Muscle of leg (tissue), 11 donors: ENCODE measurements around the gene C2orf92. TPM values are rescaled to one million over a fixed set of nuclear protein-coding genes. Genes with fewer than 3 reads are reported as not detected.

Source experiments
- DNase-seq: peaks from one replicate; pipeline ENCODE4 v3.0.0; 2013
- H3K27ac ChIP-seq: one replicate; pipeline ENCODE4 v1.5.1; 2013; ENCODE audit warnings: mild to moderate bottlenecking, low read length, control low read depth
- H3K27me3 ChIP-seq: one replicate; pipeline ENCODE4 v1.6.1; 2013; ENCODE audit warnings: low read length; ENCODE audit not compliant: control insufficient read depth, insufficient read depth
- H3K36me3 ChIP-seq: one replicate; pipeline ENCODE4 v1.6.1; 2013; ENCODE audit warnings: low read length; ENCODE audit not compliant: control insufficient read depth, insufficient read depth
- H3K4me1 ChIP-seq: one replicate; pipeline ENCODE4 v1.6.1; 2013; ENCODE audit warnings: low read length; ENCODE audit not compliant: control insufficient read depth, insufficient read depth
- H3K4me3 ChIP-seq: one replicate; pipeline ENCODE4 v1.5.1; 2013; ENCODE audit warnings: low read length, control low read depth
- H3K9me3 ChIP-seq: replicated peaks from 2 replicates; pipeline ENCODE4 v1.6.1; 2013; ENCODE audit warnings: low read depth, low read length; ENCODE audit not compliant: control insufficient read depth
- WGBS: methylation state at CpG from one replicate; pipeline ENCODE4 v1.1.5; 2013; ENCODE audit warnings: missing lambda C conversion rate; ENCODE audit not compliant: insufficient coverage; 5-methylcytosine and 5-hydroxymethylcytosine counted together
- polyA plus RNA-seq, 8 donors: library from polyadenylated mRNA; unstranded; fragments of 120-200 nt; gene quantifications; one replicate each; pipeline versions ENCODE4 v1.2.1 to v1.2.3, GENCODE V29; 2013; ENCODE audit warnings: inconsistent platforms in 1 of 8, low replicate concordance in 1 of 8; ENCODE audit not compliant: insufficient read length in 8 of 8, insufficient read depth in 1 of 8
- total RNA-seq: library from RNA; stranded (reverse); fragments of 120-200 nt; gene quantifications from one replicate; pipeline ENCODE4 v1.2.4, GENCODE V29; 2013

The C2orf92 gene
- total and polyA plus RNA-seq, 9 donors: 4.6 to 21.1 (median 12.0) TPM

GRCh38 chr2:97651114-97651513, 18.4 kb upstream of the C2orf92 start:
- DNase-seq: no peak
- peaks cover 63% of the 10 kb centered on the region for H3K36me3 ChIP-seq
- no peak overlapping the region for H3K27ac ChIP-seq
- H3K27me3 ChIP-seq: no peaks in the 10 kb centered on the region
- 86% methylated on average over 3 of the region's 4 CpGs for WGBS
- H3K9me3 ChIP-seq: peaks cover 8% of the 10 kb centered on the region
- H3K4me1 ChIP-seq: peaks cover 6% of the 10 kb centered on the region
- H3K4me3 ChIP-seq: no peak overlapping the region

GRCh38 chr2:97653473-97653872, 16.0 kb upstream of the C2orf92 start:
- Histone ChIP-seq H3K36me3 (peaks cover 68% of the 10 kb centered on the region), H3K9me3 (peaks cover 8% of the 10 kb centered on the region), H3K27ac (no peak overlapping the region), H3K4me1 (no peaks in the 10 kb centered on the region), H3K4me3 (no peak overlapping the region), H3K27me3 (no peaks in the 10 kb centered on the region)
- 88% methylated on average over 1 of the region's 2 CpGs for WGBS
- no peak for DNase-seq

GRCh38 chr2:97653874-97654273, 15.6 kb upstream of the C2orf92 start:
- Histone ChIP-seq H3K9me3 (peaks cover 8% of the 10 kb centered on the region), H3K36me3 (peaks cover 68% of the 10 kb centered on the region), H3K27me3 (no peaks in the 10 kb centered on the region), H3K4me3 (no peak overlapping the region), H3K27ac (no peak overlapping the region), H3K4me1 (no peaks in the 10 kb centered on the region)
- DNase-seq: no peak
- no CpG with 5 or more reads among the region's 1 CpG for WGBS

GRCh38 chr2:97654309-97654708, 15.2 kb upstream of the C2orf92 start:
- DNase-seq: no peak
- Histone ChIP-seq H3K4me3 (no peak overlapping the region), H3K36me3 (peaks cover 68% of the 10 kb centered on the region), H3K9me3 (peaks cover 8% of the 10 kb centered on the region), H3K27ac (no peak overlapping the region), H3K27me3 (no peaks in the 10 kb centered on the region), H3K4me1 (no peaks in the 10 kb centered on the region)
- 90% methylated on average over 5 of the region's 5 CpGs for WGBS

GRCh38 chr2:97654791-97655190, 14.7 kb upstream of the C2orf92 start:
- Histone ChIP-seq H3K9me3 (peaks cover 8% of the 10 kb centered on the region), H3K4me3 (no peak overlapping the region), H3K36me3 (peaks cover 68% of the 10 kb centered on the region), H3K27me3 (no peaks in the 10 kb centered on the region), H3K27ac (no peak overlapping the region), H3K4me1 (no peaks in the 10 kb centered on the region)
- 84% methylated on average over 2 of the region's 2 CpGs for WGBS
- DNase-seq: no peak

- H3K27ac ChIP-seq: no peak overlapping the region
- peaks cover 70% of the 10 kb centered on the region for H3K36me3 ChIP-seq
- H3K4me1 ChIP-seq: peaks cover 5% of the 10 kb centered on the region
- H3K4me3 ChIP-seq: no peak overlapping the region
- no peaks in the 10 kb centered on the region for H3K27me3 ChIP-seq
- peaks cover 8% of the 10 kb centered on the region for H3K9me3 ChIP-seq
- no peak for DNase-seq
- 88% methylated on average over 5 of the region's 7 CpGs for WGBS
These were observed 13.3 kb upstream of the C2orf92 start for GRCh38 chr2:97656129-97656755.

- H3K4me1 ChIP-seq: peaks cover 13% of the 10 kb centered on the region
- H3K9me3 ChIP-seq: peaks cover 8% of the 10 kb centered on the region
- no peak for DNase-seq
- H3K27me3 ChIP-seq: no peaks in the 10 kb centered on the region
- 91% methylated on average over 6 of the region's 15 CpGs for WGBS
- H3K36me3 ChIP-seq: peaks cover 73% of the 10 kb centered on the region
- no peak overlapping the region for H3K27ac ChIP-seq
- no peak overlapping the region for H3K4me3 ChIP-seq
These were observed 12.5 kb upstream of the C2orf92 start for GRCh38 chr2:97656905-97657587.

GRCh38 chr2:97657986-97658690, 11.4 kb upstream of the C2orf92 start:
- Histone ChIP-seq H3K36me3 (peaks cover 73% of the 10 kb centered on the region), H3K27me3 (no peaks in the 10 kb centered on the region), H3K9me3 (peaks cover 8% of the 10 kb centered on the region), H3K4me1 (peaks cover 24% of the 10 kb centered on the region), H3K4me3 (no peak overlapping the region), H3K27ac (no peak overlapping the region)
- DNase-seq: no peak
- WGBS: 93% methylated on average over 37 of the region's 37 CpGs

- H3K4me1 ChIP-seq: peaks cover 24% of the 10 kb centered on the region
- no peak for DNase-seq
- no peaks in the 10 kb centered on the region for H3K27me3 ChIP-seq
- H3K4me3 ChIP-seq: no peak overlapping the region
- peaks cover 5% of the 10 kb centered on the region for H3K9me3 ChIP-seq
- peaks cover 71% of the 10 kb centered on the region for H3K36me3 ChIP-seq
- WGBS: 89% methylated on average over 12 of the region's 13 CpGs
- no peak overlapping the region for H3K27ac ChIP-seq
These were observed 10.8 kb upstream of the C2orf92 start for GRCh38 chr2:97658691-97659157.
